Endothelial cell of umbilical vein (primary cell): ENCODE data around the gene PAX9. TPM values are rescaled to one million over a fixed set of nuclear protein-coding genes. Genes with fewer than 3 reads are reported as not detected.

ENCODE experiments used
- BruUV-seq: library from RNA; stranded (reverse); fragments of 400-500 nt; replicated peaks from 2 replicates; lab custom pipeline; 2021; lab: Mats Ljungman, UMichigan
- CTCF ChIA-PET: fragments of 300-600, 350-600 bp; sonication (Branson Sonifier 250); formaldehyde crosslinking; loops from one replicate; lab custom pipeline; 2021; ENCODE audit warnings: antibody characterized with exemption, inconsistent platforms; lab: Charles Lee
- POLR2A ChIA-PET: fragments of 300-600, 350-600 bp; sonication (Branson Sonifier 250); formaldehyde crosslinking; loops from one replicate; lab custom pipeline; 2021; ENCODE audit warnings: antibody characterized with exemption, inconsistent platforms; lab: Charles Lee
- DNase-seq: peaks from one replicate; pipeline ENCODE4 v3.0.0-alpha.2; 2011; ENCODE audit warnings: low read depth, low spot score
- FAIRE-seq: peaks from 2 replicates; lab custom pipeline; 2011; peaks lifted over from hg19 to GRCh38; lab: Jason Lieb, UNC
- H2AFZ ChIP-seq: 2 replicates; pipeline ENCODE4 v1.6.0; 2012; ENCODE audit warnings: low read depth, low read length, control low read depth, inconsistent platforms
- H3K27ac ChIP-seq: 2 replicates; pipeline ENCODE4 v1.5.1; 2011; ENCODE audit warnings: low read depth, mild to moderate bottlenecking, control low read depth, low read length, moderate library complexity; ENCODE audit not compliant: insufficient read depth
- H3K27me3 ChIP-seq, 2 experiments: 2 replicates each; pipeline versions ENCODE4 v1.6.0 to v1.6.1; 2011; ENCODE audit warnings: low read length in 2 of 2, mixed read lengths in 1 of 2; ENCODE audit not compliant: control insufficient read depth in 2 of 2, insufficient read depth in 2 of 2
- H3K36me3 ChIP-seq, 2 experiments: 2 replicates in 1 of 2; 3 replicates in 1 of 2; pipeline ENCODE4 v1.5.1; 2011; ENCODE audit warnings: low read length in 2 of 2, mild to moderate bottlenecking in 1 of 2, moderate library complexity in 1 of 2; ENCODE audit not compliant: control insufficient read depth in 2 of 2, insufficient read depth in 2 of 2; ENCODE audit errors: extremely low read depth in 1 of 2
- H3K4me1 ChIP-seq: 3 replicates; pipeline ENCODE4 v1.5.1; 2011; ENCODE audit warnings: mild to moderate bottlenecking, low read length; ENCODE audit not compliant: control insufficient read depth, insufficient read depth; ENCODE audit errors: extremely low read depth
- H3K4me2 ChIP-seq: 2 replicates; pipeline ENCODE4 v1.6.1; 2011; ENCODE audit warnings: low read length, control low read depth, mixed read lengths; ENCODE audit not compliant: insufficient read depth
- H3K4me3 ChIP-seq, 3 experiments: fragments of 200-600 bp in 1 of 3; sonication (generic), shearing (Covaris generic) in 1 of 3; replicated peaks in 1 of 3; 2 replicates each; pipeline ENCODE4 v1.5.1; 2011 to 2016; ENCODE audit warnings: control low read depth in 3 of 3, low read length in 3 of 3, mild to moderate bottlenecking in 2 of 3, inconsistent platforms in 1 of 3, low read depth in 1 of 3, moderate library complexity in 1 of 3; ENCODE audit not compliant: insufficient read depth in 1 of 3
- H3K79me2 ChIP-seq: 2 replicates; pipeline ENCODE4 v1.6.0; 2012; ENCODE audit warnings: low read length, inconsistent platforms; ENCODE audit not compliant: control insufficient read depth, insufficient read depth
- H3K9ac ChIP-seq: replicated peaks from 2 replicates; pipeline ENCODE3; 2011; ENCODE audit warnings: low read length, control low read depth; ENCODE audit not compliant: insufficient read depth; ENCODE audit errors: extremely low read depth
- H3K9me1 ChIP-seq: replicated peaks from 3 replicates; pipeline ENCODE4 v1.6.0; 2011; ENCODE audit warnings: mild to moderate bottlenecking, low read length; ENCODE audit not compliant: control insufficient read depth, insufficient read depth; ENCODE audit errors: extremely low read depth
- H3K9me3 ChIP-seq: replicated peaks from 2 replicates; pipeline ENCODE4 v1.5.1; 2012; ENCODE audit warnings: low read length, inconsistent platforms; ENCODE audit not compliant: control insufficient read depth, insufficient read depth
- H4K20me1 ChIP-seq: replicated peaks from 2 replicates; pipeline ENCODE3; 2011; ENCODE audit warnings: mild to moderate bottlenecking, low read length; ENCODE audit not compliant: control insufficient read depth, insufficient read depth; ENCODE audit errors: extremely low read depth
- EZH2 ChIP-seq: IDR thresholded peaks from 2 replicates; pipeline ENCODE4 v1.6.1; 2012; ENCODE audit warnings: borderline replicate concordance, low read depth, mild to moderate bottlenecking, moderate library complexity, low read length, inconsistent platforms; ENCODE audit not compliant: severe bottlenecking
- FOS ChIP-seq: IDR thresholded peaks from 2 replicates; pipeline ENCODE4 v1.6.1; 2011; ENCODE audit warnings: mild to moderate bottlenecking, low read length, moderate library complexity, borderline replicate concordance; ENCODE audit not compliant: insufficient read depth
- GATA2 ChIP-seq: IDR thresholded peaks from 2 replicates; pipeline ENCODE4 v1.7.0; 2011; ENCODE audit warnings: low read depth, mild to moderate bottlenecking, moderate library complexity, mixed read lengths, low read length; ENCODE audit not compliant: insufficient read length, insufficient read depth
- JUN ChIP-seq: IDR thresholded peaks from 2 replicates; pipeline ENCODE4 v1.6.1; 2011; ENCODE audit warnings: borderline replicate concordance, low read depth; ENCODE audit not compliant: insufficient read length, insufficient read depth
- MYC ChIP-seq: IDR thresholded peaks from one replicate; pipeline ENCODE4 v1.6.1; 2011; ENCODE audit warnings: mild to moderate bottlenecking, low read depth, low read length
- POLR2A ChIP-seq: IDR thresholded peaks from 2 replicates; pipeline ENCODE4 v1.6.1; 2012; ENCODE audit warnings: low read depth, mild to moderate bottlenecking, control low read depth, low read length
- POLR2AphosphoS5 ChIP-seq: IDR thresholded peaks from 2 replicates; pipeline ENCODE4 v1.6.1; 2012; ENCODE audit warnings: low read depth, mild to moderate bottlenecking, control low read depth, low read length, moderate library complexity; ENCODE audit not compliant: insufficient read depth
- dilution Hi-C: fragments of 300-500 bp; cut with MboI; formaldehyde crosslinking; loops from one replicate; pipeline ENCODE4 v1.15.0; 2019; ENCODE audit warnings: low sequenced_read_pairs; ENCODE audit not compliant: extremely low pct_ligation_motif_present
- intact Hi-C: fragments of 100-400 bp; cut with micrococcal nuclease; formaldehyde crosslinking; loops from one replicate; pipeline ENCODE4 v1.10.0; 2022
- polyA plus RNA-seq, 4 experiments: library from polyadenylated mRNA; depleted of rRNA in 3 of 4; stranded (reverse) in 3 of 4; unstranded in 1 of 4; fragments of >200 nt; gene quantifications; 2 replicates each; pipeline versions ENCODE4 v1.2.1 to v1.2.3, GENCODE V29; 2011 to 2012; ENCODE audit warnings: missing spikeins in 1 of 4
- total RNA-seq: library from RNA; stranded (reverse); gene quantifications from 2 replicates; pipeline ENCODE4 v1.2.3, GENCODE V29; 2021
- TF ChIP-seq, protein P1 (sequence below), 2 donors: IDR thresholded peaks; 1 replicate in 1 of 2; 2 replicates in 1 of 2; pipeline ENCODE4 v1.5.1; 2011; ENCODE audit warnings: low read length in 2 of 2, mild to moderate bottlenecking in 2 of 2, moderate library complexity in 2 of 2, control low read depth in 1 of 2, inconsistent platforms in 1 of 2, low read depth in 1 of 2; ENCODE audit not compliant: insufficient read depth in 1 of 2; ENCODE audit errors: extremely low read depth in 1 of 2
- TF ChIP-seq, protein P2 (sequence below): IDR thresholded peaks from 2 replicates; pipeline ENCODE4 v1.6.1; 2011; ENCODE audit not compliant: insufficient read depth, insufficient read length

Gene PAX9
- total and polyA plus RNA-seq, 2 donors (not counting 3 experiments of a cell fraction or from before 2014, with no cell fraction given), result 0.37 to 0.44 TPM

GRCh38 chr14:36646664-36647416, 14.8 kb upstream of the PAX9 start:
- intact Hi-C loops (loop anchor here (1.0 to 5.0 kb wide), 2 partner anchors 470 to 585 kb away; no protein-coding TSS in a partner anchor), dilution Hi-C loops (loop anchor here (10.0 kb wide), 1 partner anchor 508 kb away; no protein-coding TSS in a partner anchor)
- Histone ChIP-seq H2AFZ (peak overlapping the region; percentile 0), H3K4me2 (peak overlapping the region; percentile 31), H3K4me1 (peaks cover 10% of the 10 kb centered on the region), H3K27ac (no peak overlapping the region), H3K27me3 (peaks cover 52 to 78% of the 10 kb centered on the region in 2 experiments), H3K79me2 (no peaks in the 10 kb centered on the region), H3K4me3 (peak overlapping the region in 1 of 3 experiments; percentile 31), H3K9me3 (no peaks in the 10 kb centered on the region), H3K36me3 (no peaks in the 10 kb centered on the region), H3K9me1 (no peaks in the 10 kb centered on the region), H4K20me1 (peaks cover 3% of the 10 kb centered on the region), H3K9ac (no peak overlapping the region)
- FAIRE-seq (peak; percentile 21), DNase-seq (no peak)
- POLR2A ChIA-PET, result no interaction called here
- CTCF ChIA-PET, result interaction anchor here (1.0 to 6.6 kb wide), 10 partner anchors 10 to 576 kb away, joined by 3 to 49 read pairs (median 6); no protein-coding TSS in a partner anchor
- BruUV-seq, result no TSS peak
- TF ChIP-seq, protein P1, sequence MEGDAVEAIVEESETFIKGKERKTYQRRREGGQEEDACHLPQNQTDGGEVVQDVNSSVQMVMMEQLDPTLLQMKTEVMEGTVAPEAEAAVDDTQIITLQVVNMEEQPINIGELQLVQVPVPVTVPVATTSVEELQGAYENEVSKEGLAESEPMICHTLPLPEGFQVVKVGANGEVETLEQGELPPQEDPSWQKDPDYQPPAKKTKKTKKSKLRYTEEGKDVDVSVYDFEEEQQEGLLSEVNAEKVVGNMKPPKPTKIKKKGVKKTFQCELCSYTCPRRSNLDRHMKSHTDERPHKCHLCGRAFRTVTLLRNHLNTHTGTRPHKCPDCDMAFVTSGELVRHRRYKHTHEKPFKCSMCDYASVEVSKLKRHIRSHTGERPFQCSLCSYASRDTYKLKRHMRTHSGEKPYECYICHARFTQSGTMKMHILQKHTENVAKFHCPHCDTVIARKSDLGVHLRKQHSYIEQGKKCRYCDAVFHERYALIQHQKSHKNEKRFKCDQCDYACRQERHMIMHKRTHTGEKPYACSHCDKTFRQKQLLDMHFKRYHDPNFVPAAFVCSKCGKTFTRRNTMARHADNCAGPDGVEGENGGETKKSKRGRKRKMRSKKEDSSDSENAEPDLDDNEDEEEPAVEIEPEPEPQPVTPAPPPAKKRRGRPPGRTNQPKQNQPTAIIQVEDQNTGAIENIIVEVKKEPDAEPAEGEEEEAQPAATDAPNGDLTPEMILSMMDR (IDR thresholded peaks at IDR 0.05; ENCODE audit: extremely low read depth in 1 of 2, insufficient read depth in 1 of 2, low read depth in 1 of 2, low read length in 2 of 2), result peak in 1 of 2 donors; percentile 21
- no peak for TF ChIP-seq POLR2A
- TF ChIP-seq MYC, result no peak
- no peak for TF ChIP-seq POLR2AphosphoS5
- TF ChIP-seq JUN, result no peak
- TF ChIP-seq, protein P2, sequence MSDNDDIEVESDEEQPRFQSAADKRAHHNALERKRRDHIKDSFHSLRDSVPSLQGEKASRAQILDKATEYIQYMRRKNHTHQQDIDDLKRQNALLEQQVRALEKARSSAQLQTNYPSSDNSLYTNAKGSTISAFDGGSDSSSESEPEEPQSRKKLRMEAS, result no peak
- peak; percentile 73 for TF ChIP-seq EZH2
- no peak for TF ChIP-seq GATA2
- TF ChIP-seq FOS, result no peak
